ENCODE results near the gene SDCBP2. TPM values are rescaled to one million over a fixed set of nuclear protein-coding genes. Genes with fewer than 3 reads are reported as not detected.

SDCBP2 gene
- total RNA-seq, 1 experiment from 2014 or later = 1.9 TPM

DNA sequence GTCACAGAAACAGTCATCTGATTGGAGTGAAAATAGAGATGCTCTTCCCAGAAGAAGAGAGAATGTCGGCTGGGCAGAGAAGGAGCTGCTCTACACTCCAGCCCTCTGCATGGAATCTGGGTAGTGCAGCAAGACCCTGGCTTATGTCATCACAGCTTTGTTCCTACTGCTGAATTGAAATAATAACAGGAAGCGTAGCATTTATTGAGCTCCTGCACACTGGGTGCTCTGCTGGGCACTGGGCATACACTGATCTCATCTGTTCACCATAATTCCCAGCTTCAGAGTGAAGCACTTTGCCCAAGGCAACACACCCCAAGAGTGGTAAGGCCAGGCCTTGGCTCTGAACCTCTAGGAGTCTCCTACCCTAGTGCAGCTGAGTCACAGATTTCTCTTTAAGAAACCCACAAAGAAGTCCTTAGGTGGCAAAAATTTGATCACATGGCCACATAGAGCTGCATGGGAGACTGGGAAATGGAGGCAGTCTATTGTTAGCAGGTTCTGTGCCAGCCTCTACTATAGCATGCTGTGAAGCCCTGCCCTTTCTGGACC lies 3.9 kb upstream of the SDCBP2 start:
- H3K36me3 Mint-ChIP-seq (ENCODE audit: insufficient read depth in 1 of 3, low read depth in 3 of 3) = peaks cover 15 to 29% (median 22%) of the 10 kb centered on the region in 3 experiments; a peak in 6 of 7 replicates
- H3K18ac ChIP-seq (ENCODE audit: insufficient read length, low read depth, low read length) = no peak overlapping the region
- H3K4me2 ChIP-seq (ENCODE audit: insufficient read depth, insufficient read length, low read length) = no peak overlapping the region
- no peaks in the 10 kb centered on the region for H3K27me3 ChIP-seq (ENCODE audit: insufficient read depth, low read length)
- no peak overlapping the region for H2BK15ac ChIP-seq (ENCODE audit: low read depth, low read length)
- no peak overlapping the region for H2BK120ac ChIP-seq (ENCODE audit: low read depth, low read length, poor library complexity, severe bottlenecking)
- no peak overlapping the region for H3K23ac ChIP-seq (ENCODE audit: insufficient read length, low read depth, low read length)
- H3K79me1 ChIP-seq (ENCODE audit: insufficient read depth, low read depth, low read length, poor library complexity, severe bottlenecking) = peaks cover 4% of the 10 kb centered on the region
- H2BK12ac ChIP-seq (ENCODE audit: insufficient read length, low read depth, low read length) = no peak overlapping the region
- no peak overlapping the region for H3K4me3 Mint-ChIP-seq
- no peak overlapping the region for H4K8ac ChIP-seq (replicated peaks; ENCODE audit: insufficient read length, low read depth, low read length)
- no peak for DNase-seq
- H3K9me3 Mint-ChIP-seq = no peaks in the 10 kb centered on the region
- H2AK5ac ChIP-seq (ENCODE audit: insufficient read length, low read length) = no peak overlapping the region
- no CpG with 5 or more reads among the region's 2 CpGs for WGBS (ENCODE audit: extremely low coverage, insufficient read length, low lambda C conversion rate)
- H3K27ac Mint-ChIP-seq = no peak overlapping the region; a peak in 1 of 7 replicates
- no peak for TF ChIP-seq CTCF (conservative IDR thresholded peaks at IDR 0.05)
- H3K9me3 ChIP-seq (ENCODE audit: control insufficient read depth, low read depth, low read length) = no peaks in the 10 kb centered on the region
- H3K79me2 ChIP-seq (ENCODE audit: insufficient read depth, low read length) = no peaks in the 10 kb centered on the region; the same call in 1 of the 2 replicates
- H3K4me1 Mint-ChIP-seq = peaks cover 11 to 12% of the 10 kb centered on the region in 2 experiments
- no peak overlapping the region for H3T11ph ChIP-seq (ENCODE audit: low read length)
- no peak overlapping the region for H3K27ac ChIP-seq (ENCODE audit: insufficient read length, low read depth, low read length)
- H3K23me2 ChIP-seq (ENCODE audit: insufficient read length, low read depth, low read length, poor library complexity, severe bottlenecking) = no peaks in the 10 kb centered on the region
- H3K14ac ChIP-seq (ENCODE audit: insufficient read depth, low read length) = no peak overlapping the region
- no peak overlapping the region for H2AFZ ChIP-seq (ENCODE audit: low read length)
- no peak overlapping the region for H4K5ac ChIP-seq (ENCODE audit: insufficient read length, low read depth, low read length)
- no peaks in the 10 kb centered on the region for H3K27me3 Mint-ChIP-seq (ENCODE audit: low read depth)
- no peak overlapping the region for H2BK5ac ChIP-seq (ENCODE audit: insufficient read length, low read length)
- H3K9ac ChIP-seq (ENCODE audit: extremely low read depth, insufficient read length, low read length) = no peak overlapping the region
- H3K4me1 ChIP-seq (ENCODE audit: insufficient read depth, low read length) = no peaks in the 10 kb centered on the region
- peaks cover 2% of the 10 kb centered on the region for H4K20me1 ChIP-seq (ENCODE audit: control insufficient read depth, insufficient read depth, insufficient read length)
- no peak overlapping the region for H2BK20ac ChIP-seq (ENCODE audit: low read depth, low read length, poor library complexity, severe bottlenecking)
- no peak overlapping the region for H3K4ac ChIP-seq (ENCODE audit: low read depth, low read length)
- no peak overlapping the region for H4K91ac ChIP-seq (ENCODE audit: insufficient read length, low read depth, low read length)
- H3K56ac ChIP-seq (ENCODE audit: insufficient read length, low read depth, low read length) = no peak overlapping the region

Measured in H9 (cell line).